ENCODE results near the gene CTU1.
"Not testable (repeated sequence)": the region's sequence is repeated elsewhere in the genome, so short reads cannot be mapped to it uniquely, and the experiment has no call there.

The CTU1 gene

DNA sequence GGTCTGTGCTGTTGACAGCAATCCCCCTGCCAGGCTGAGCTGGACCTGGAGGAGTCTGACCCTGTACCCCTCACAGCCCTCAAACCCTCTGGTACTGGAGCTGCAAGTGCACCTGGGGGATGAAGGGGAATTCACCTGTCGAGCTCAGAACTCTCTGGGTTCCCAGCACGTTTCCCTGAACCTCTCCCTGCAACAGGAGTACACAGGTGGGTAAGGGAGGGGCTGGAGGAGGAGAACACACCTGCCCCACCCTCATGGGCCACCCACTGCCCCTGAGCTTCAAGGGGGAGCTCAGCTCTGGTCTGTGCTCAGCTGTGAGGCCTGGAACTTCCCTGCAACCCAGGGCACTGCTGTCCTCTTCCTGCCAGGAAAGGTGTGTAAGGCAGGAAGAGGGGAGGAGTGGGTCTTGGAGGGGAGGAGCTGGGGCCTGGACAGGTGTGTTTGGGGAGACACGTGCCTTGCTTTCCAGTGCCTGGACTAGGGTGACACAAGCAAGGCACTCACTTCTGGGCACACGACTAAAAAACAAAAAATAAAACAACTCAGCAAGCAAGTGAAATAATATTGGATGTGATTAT is 37.8 kb upstream of the CTU1 start:
- no peak for DNase-seq (ENCODE audit: low read depth)
- no peak overlapping the region for H3K4me3 ChIP-seq (replicated peaks; ENCODE audit: low read depth, low read length)
- TF ChIP-seq, protein P1, sequence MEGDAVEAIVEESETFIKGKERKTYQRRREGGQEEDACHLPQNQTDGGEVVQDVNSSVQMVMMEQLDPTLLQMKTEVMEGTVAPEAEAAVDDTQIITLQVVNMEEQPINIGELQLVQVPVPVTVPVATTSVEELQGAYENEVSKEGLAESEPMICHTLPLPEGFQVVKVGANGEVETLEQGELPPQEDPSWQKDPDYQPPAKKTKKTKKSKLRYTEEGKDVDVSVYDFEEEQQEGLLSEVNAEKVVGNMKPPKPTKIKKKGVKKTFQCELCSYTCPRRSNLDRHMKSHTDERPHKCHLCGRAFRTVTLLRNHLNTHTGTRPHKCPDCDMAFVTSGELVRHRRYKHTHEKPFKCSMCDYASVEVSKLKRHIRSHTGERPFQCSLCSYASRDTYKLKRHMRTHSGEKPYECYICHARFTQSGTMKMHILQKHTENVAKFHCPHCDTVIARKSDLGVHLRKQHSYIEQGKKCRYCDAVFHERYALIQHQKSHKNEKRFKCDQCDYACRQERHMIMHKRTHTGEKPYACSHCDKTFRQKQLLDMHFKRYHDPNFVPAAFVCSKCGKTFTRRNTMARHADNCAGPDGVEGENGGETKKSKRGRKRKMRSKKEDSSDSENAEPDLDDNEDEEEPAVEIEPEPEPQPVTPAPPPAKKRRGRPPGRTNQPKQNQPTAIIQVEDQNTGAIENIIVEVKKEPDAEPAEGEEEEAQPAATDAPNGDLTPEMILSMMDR (IDR thresholded peaks at IDR 0.05; ENCODE audit: low read length, missing control alignments) = no peak

DNA sequence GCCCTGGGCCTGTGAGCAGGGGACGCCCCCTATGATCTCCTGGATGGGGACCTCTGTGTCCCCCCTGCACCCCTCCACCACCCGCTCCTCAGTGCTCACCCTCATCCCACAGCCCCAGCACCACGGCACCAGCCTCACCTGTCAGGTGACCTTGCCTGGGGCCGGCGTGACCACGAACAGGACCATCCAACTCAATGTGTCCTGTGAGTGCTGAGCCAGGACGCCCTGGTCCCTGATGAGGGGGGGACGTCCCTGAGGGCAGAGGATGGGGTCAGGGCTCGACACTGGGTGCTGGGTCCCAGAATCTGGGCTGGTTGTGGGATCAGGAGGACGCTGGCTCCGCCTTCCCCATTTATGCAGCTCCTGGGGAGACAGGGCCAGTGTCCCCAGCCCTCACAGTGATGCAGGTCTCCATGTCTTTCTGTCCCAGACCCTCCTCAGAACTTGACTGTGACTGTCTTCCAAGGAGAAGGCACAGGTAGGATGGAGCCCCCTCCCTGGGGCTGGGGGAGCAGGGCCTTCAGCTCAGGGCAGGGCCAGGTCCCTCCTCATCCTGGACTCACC is 36.4 kb upstream of the CTU1 start:
- H3K4me3 ChIP-seq (replicated peaks; ENCODE audit: low read depth, low read length) = no peak overlapping the region
- no peak for DNase-seq (ENCODE audit: low read depth)
- TF ChIP-seq, protein P1 (IDR thresholded peaks at IDR 0.05; ENCODE audit: low read length, missing control alignments) = no peak

DNA sequence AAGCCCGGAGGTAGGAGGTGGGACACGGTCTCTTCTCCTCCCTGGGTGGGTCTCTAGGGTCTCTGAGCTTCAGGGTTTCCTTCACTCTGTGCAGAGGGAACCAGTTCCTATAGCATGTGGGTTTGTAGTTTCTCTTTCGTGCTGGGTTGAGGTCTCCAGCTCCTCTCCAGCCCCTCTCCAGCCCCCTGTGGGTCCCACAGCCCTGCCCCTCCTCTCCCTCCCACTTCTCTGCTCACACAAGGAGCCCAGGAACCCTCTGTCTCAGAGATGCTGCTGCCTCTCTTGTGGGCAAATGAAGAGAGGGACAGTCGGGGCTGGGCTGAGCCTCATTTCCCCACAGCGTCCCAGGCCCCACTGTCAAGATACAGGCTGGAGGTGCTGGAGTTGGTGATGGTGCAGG is 35.3 kb upstream of the CTU1 start:
- TF ChIP-seq, protein P1 (IDR thresholded peaks at IDR 0.05; ENCODE audit: low read length, missing control alignments) = no peak
- DNase-seq (ENCODE audit: low read depth) = no peak
- no peak overlapping the region for H3K4me3 ChIP-seq (replicated peaks; ENCODE audit: low read depth, low read length)

DNA sequence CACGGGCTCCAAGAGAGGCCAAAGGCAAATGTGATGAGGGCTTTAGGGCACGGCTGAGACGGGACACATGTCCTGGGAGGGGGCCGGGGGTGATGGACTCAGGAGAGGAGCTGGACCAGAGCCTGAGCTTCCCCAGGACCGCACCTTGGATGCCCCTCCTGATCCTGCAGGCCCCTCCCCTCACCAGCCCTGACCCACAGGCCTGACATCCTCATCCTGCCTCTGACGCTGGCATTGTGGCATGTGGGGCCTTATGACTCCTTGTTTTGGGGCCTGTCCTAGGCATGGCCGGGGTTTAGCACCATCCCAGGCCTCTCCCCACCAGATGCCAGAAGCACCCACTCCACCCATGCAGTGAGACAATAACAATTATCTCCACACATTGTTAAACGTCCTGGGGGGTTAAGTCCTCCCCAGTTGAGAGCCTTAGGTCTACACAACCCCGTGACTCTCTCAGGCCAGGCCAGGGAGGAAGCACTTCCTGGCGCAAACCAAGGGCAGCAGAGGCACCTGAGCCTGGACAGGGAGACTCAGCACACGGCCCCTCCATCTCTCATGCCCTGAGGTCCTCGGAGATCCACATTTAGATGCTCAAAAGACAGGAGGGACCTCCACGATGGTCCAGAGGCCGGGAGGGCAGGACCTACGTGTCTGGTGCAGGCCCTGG is 34.7 kb upstream of the CTU1 start:
- not testable (repeated sequence) for H3K4me3 ChIP-seq (replicated peaks; ENCODE audit: low read depth, low read length); DNase-seq (ENCODE audit: low read depth)

DNA sequence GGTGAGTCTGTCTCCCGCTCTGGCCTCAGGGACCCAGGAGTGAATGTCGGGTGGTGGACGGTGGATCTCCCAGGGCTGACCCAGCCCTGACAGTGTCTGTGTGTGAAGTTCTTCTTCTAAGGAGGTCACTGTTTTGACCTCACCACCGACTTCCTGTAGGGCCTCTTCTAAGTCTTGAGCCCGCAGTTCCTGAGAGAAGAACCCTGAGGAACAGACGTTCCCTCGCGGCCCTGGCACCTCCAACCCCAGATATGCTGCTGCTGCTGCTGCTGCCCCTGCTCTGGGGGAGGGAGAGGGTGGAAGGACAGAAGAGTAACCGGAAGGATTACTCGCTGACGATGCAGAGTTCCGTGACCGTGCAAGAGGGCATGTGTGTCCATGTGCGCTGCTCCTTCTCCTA is 33.9 kb upstream of the CTU1 start, which contains the start of gene SIGLEC7:
Gene SIGLEC7, plus strand, starts transcription at position 183 of the 400 bp plus-strand sequence. Its CDS starts 69 bp downstream, at position 252.
- H3K4me3 ChIP-seq (replicated peaks; ENCODE audit: low read depth, low read length) = no peak within 1 kb of the TSS
- TF ChIP-seq, protein P1 (IDR thresholded peaks at IDR 0.05; ENCODE audit: low read length, missing control alignments) = no peak
- DNase-seq (ENCODE audit: low read depth) = no peak

DNA sequence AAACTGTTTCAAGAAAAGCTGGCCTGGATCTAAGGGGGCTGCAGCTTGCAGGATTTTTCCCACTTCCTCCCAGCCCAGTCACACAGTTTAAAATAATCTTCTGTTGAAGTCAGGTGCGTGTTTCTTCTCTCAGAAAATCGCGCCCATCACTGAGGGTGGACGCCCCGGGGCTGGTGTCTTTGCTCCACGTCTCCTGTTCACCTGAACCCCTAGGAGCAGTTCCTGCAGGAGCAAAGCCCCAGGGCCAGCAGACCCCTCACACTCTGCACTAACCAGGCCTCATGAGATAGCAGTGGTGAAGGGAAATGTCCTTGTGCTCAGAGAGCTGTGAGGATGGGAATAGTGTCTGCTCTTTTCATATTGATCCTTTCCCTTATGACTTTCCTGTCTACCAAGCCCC is 33.0 kb upstream of the CTU1 start:
- TF ChIP-seq, protein P1 (IDR thresholded peaks at IDR 0.05; ENCODE audit: low read length, missing control alignments) = no peak
- H3K4me3 ChIP-seq (replicated peaks; ENCODE audit: low read depth, low read length) = no peak overlapping the region
- no peak for DNase-seq (ENCODE audit: low read depth)

DNA sequence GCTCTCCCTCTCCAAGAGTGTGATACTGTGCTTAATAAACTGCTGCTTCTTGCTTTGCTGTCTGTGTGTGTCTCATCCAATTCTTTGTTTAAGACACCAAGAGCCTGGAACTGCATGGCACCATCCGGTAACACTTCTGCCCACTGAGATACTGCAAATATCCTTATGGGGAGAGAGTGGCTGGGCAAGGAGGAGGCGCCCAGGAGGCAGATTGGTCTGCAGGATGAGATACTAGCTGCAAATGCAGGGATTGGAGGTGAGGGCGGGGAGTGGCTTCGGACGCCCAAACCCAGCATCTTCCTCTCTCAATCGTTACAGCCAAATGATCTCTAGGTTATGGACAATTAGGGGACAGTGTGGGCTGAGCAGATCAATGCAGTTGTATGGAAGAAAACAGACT is 32.2 kb upstream of the CTU1 start:
- TF ChIP-seq, protein P1 (IDR thresholded peaks at IDR 0.05; ENCODE audit: low read length, missing control alignments) = no peak
- no peak for DNase-seq (ENCODE audit: low read depth)
- H3K4me3 ChIP-seq (replicated peaks; ENCODE audit: low read depth, low read length) = no peak overlapping the region

Measured in fibroblast of pulmonary artery (primary cell).